AG04450 (cell line): ENCODE data around the gene SLK. TPM values are rescaled to one million over a fixed set of nuclear protein-coding genes. Genes with fewer than 3 reads are reported as not detected.

Experiments used
- CTCF ChIA-PET: fragments of 300-600, 350-600 bp; formaldehyde crosslinking; extraction: SDS; loops from one replicate; lab custom pipeline; 2022; ENCODE audit warnings: antibody characterized with exemption, inconsistent platforms; lab: Charles Lee
- POLR2A ChIA-PET: fragments of 350-600 bp; formaldehyde crosslinking; extraction: SDS; loops from one replicate; lab custom pipeline; 2021; ENCODE audit warnings: antibody characterized with exemption, inconsistent platforms; lab: Yijun Ruan, JAX
- DNase-seq: peaks from one replicate; pipeline ENCODE4 v3.0.0-alpha.2; 2011; ENCODE audit warnings: low read depth, low spot score
- H3K27ac ChIP-seq: one replicate; pipeline ENCODE4 v1.5.1; 2012; ENCODE audit warnings: low read depth, low read length, control low read depth
- H3K27me3 ChIP-seq: one replicate; pipeline ENCODE4 v1.6.0; 2012; ENCODE audit warnings: low read length; ENCODE audit not compliant: control insufficient read depth, insufficient read depth
- H3K4me3 ChIP-seq: 2 replicates; pipeline ENCODE4 v1.5.1; 2011; ENCODE audit warnings: mild to moderate bottlenecking, low read depth, low read length, control low read depth
- H3K9me3 ChIP-seq: 2 replicates; pipeline ENCODE4 v1.5.1; 2012; ENCODE audit warnings: low read length; ENCODE audit not compliant: control insufficient read depth, insufficient read depth
- polyA plus RNA-seq: library from polyadenylated mRNA; depleted of rRNA; stranded (reverse); fragments of >200 nt; gene quantifications from 2 replicates; pipeline ENCODE4 v1.2.3, GENCODE V29; 2011
- TF ChIP-seq, protein P1 (sequence below): IDR thresholded peaks from 2 replicates; pipeline ENCODE4 v1.5.1; 2011; ENCODE audit warnings: low read depth, low read length, control low read depth, inconsistent platforms

SLK gene
- polyA plus RNA-seq, 1 experiment, result 16.5 TPM

- TF ChIP-seq, protein P1, sequence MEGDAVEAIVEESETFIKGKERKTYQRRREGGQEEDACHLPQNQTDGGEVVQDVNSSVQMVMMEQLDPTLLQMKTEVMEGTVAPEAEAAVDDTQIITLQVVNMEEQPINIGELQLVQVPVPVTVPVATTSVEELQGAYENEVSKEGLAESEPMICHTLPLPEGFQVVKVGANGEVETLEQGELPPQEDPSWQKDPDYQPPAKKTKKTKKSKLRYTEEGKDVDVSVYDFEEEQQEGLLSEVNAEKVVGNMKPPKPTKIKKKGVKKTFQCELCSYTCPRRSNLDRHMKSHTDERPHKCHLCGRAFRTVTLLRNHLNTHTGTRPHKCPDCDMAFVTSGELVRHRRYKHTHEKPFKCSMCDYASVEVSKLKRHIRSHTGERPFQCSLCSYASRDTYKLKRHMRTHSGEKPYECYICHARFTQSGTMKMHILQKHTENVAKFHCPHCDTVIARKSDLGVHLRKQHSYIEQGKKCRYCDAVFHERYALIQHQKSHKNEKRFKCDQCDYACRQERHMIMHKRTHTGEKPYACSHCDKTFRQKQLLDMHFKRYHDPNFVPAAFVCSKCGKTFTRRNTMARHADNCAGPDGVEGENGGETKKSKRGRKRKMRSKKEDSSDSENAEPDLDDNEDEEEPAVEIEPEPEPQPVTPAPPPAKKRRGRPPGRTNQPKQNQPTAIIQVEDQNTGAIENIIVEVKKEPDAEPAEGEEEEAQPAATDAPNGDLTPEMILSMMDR, result no peak
- POLR2A ChIA-PET, result no interaction called here
- no peak for DNase-seq
- Histone ChIP-seq H3K27ac (no peak overlapping the region), H3K9me3 (no peaks in the 10 kb centered on the region), H3K4me3 (no peak overlapping the region), H3K27me3 (peaks cover 20% of the 10 kb centered on the region)
- CTCF ChIA-PET, result no interaction called here
These were observed 17.2 kb upstream of the SLK start for GRCh38 chr10:103949728-103950127.

DNA sequence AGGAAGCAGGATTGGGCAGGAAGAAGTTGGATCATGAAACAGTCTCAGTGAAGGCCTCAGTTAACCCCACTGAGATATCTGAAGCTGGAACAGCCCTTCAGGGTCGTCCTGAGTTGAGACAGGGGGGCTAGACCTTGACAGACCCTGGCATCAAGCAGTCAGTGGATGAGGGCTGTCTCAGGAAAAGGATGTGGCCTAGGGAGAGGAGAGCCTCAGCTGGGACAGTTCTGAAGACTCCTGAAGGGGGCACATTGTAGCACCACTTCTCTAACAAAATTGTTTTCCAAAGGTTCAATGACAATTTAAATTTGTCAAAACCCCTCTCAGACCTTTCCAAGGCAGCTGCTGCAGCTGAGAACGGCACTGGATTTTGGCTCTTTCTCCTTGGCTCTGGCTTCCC is 15.8 kb upstream of the SLK start:
- Histone ChIP-seq H3K27me3 (peaks cover 21% of the 10 kb centered on the region), H3K9me3 (no peaks in the 10 kb centered on the region), H3K27ac (no peak overlapping the region), H3K4me3 (no peak overlapping the region)
- no peak for DNase-seq
- ChIA-PET POLR2A (no interaction called here), CTCF (no interaction called here)
- TF ChIP-seq, protein P1, result no peak

- TF ChIP-seq, protein P1, result no peak
- no peak for DNase-seq
- CTCF ChIA-PET, result no interaction called here
- no peaks in the 10 kb centered on the region for H3K9me3 ChIP-seq
- H3K27me3 ChIP-seq, result peaks cover 16% of the 10 kb centered on the region
- H3K4me3 ChIP-seq, result no peak overlapping the region
- H3K27ac ChIP-seq, result no peak overlapping the region
- POLR2A ChIA-PET, result no interaction called here
These were observed 15.0 kb upstream of the SLK start for GRCh38 chr10:103951942-103952341.

- no peak overlapping the region for H3K4me3 ChIP-seq
These were observed 12.4 kb upstream of the SLK start for GRCh38 chr10:103954543-103954942.

DNA sequence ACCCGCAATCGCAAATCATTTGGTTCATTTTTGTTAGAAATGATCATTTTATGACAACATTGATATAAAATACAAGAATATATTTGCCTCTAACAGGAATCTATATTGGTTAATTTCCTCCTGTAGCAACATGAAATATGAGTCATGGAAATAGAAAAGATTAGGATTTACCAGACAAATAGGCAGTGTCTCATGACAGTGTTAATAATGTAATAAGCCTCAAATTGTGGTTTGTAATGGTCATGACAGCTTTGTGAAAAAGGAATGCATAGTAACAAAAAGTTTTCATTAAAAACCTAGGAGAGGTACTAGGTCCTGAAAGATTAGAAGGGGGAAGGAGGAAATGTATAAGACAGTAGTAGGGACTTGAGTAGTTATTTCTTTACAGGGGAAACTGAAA is 7.9 kb upstream of the SLK start:
- Histone ChIP-seq H3K4me3 (no peak overlapping the region), H3K27me3 (peaks cover 2% of the 10 kb centered on the region), H3K9me3 (no peaks in the 10 kb centered on the region), H3K27ac (no peak overlapping the region)
- TF ChIP-seq, protein P1, result no peak
- ChIA-PET CTCF (interaction anchor here (1.1 kb wide), 1 partner anchor 74 kb away, joined by 3 read pairs; no protein-coding TSS in a partner anchor), POLR2A (no interaction called here)
- no peak for DNase-seq

More at GRCh38 chr10:103954543-103954942, 12.4 kb upstream of the SLK start:
- POLR2A ChIA-PET, result no interaction called here
- no peak for DNase-seq
- Histone ChIP-seq H3K27me3 (peaks cover 15% of the 10 kb centered on the region), H3K9me3 (no peaks in the 10 kb centered on the region), H3K27ac (no peak overlapping the region)
- TF ChIP-seq, protein P1, result no peak
- CTCF ChIA-PET, result no interaction called here
